IPS-20b (cell line): Measurements from ENCODE around the gene PRKX.
"Not testable (repeated sequence)": the region's sequence is repeated elsewhere in the genome, so short reads cannot be mapped to it uniquely, and the experiment has no call there.

Source experiments
- H3K27ac ChIP-seq: one replicate; pipeline ENCODE4 v1.5.1; 2013; ENCODE audit warnings: low read length
- H3K27me3 ChIP-seq: 2 replicates; pipeline ENCODE4 v1.6.1; 2013; ENCODE audit warnings: mild to moderate bottlenecking, low read length, inconsistent platforms; ENCODE audit not compliant: insufficient read depth
- H3K36me3 ChIP-seq: 2 replicates; pipeline ENCODE4 v1.6.1; 2013; ENCODE audit warnings: low read depth, mild to moderate bottlenecking, inconsistent platforms, low read length, moderate library complexity; ENCODE audit not compliant: insufficient read depth
- H3K4me1 ChIP-seq: 2 replicates; pipeline ENCODE4 v1.6.1; 2013; ENCODE audit warnings: mild to moderate bottlenecking, control low read depth, inconsistent platforms, low read length, moderate library complexity; ENCODE audit not compliant: insufficient read depth
- H3K4me3 ChIP-seq: 2 replicates; pipeline ENCODE4 v1.5.1; 2013; ENCODE audit warnings: mild to moderate bottlenecking, low read length, inconsistent platforms
- H3K9ac ChIP-seq: 2 replicates; pipeline ENCODE4 v1.6.1; 2013; ENCODE audit warnings: low read depth, mild to moderate bottlenecking, inconsistent platforms, low read length, moderate library complexity
- H3K9me3 ChIP-seq: 2 replicates; pipeline ENCODE4 v1.6.1; 2013; ENCODE audit warnings: mild to moderate bottlenecking, low read depth, low read length, inconsistent platforms; ENCODE audit not compliant: insufficient read depth

The PRKX gene

GRCh38 chrX:3713225-3713936 lies at the start of gene PRKX:
TSS of gene PRKX (minus strand) at chrX:3713649. CDS start at chrX:3713253, 396 bp downstream.
- Histone ChIP-seq H3K36me3 (no peaks in the 10 kb centered on the region), H3K9ac (peak within 1 kb of the TSS; percentile 51; the same call in 1 of the 2 replicates), H3K4me1 (no peaks in the 10 kb centered on the region), H3K9me3 (no peaks in the 10 kb centered on the region), H3K27ac (no peak within 1 kb of the TSS), H3K27me3 (peaks cover 22% of the 10 kb centered on the region; the same call in 1 of the 2 replicates), H3K4me3 (peak within 1 kb of the TSS; percentile 68)

GRCh38 chrX:3763111-3763510 lies 49.7 kb upstream of the PRKX start:
- Histone ChIP-seq H3K9me3 (no peaks in the 10 kb centered on the region), H3K27ac (no peak overlapping the region), H3K4me1 (no peaks in the 10 kb centered on the region), H3K27me3 (no peaks in the 10 kb centered on the region), H3K4me3 (no peak overlapping the region), H3K9ac (no peak overlapping the region), H3K36me3 (no peaks in the 10 kb centered on the region)

- no peaks in the 10 kb centered on the region for H3K27me3 ChIP-seq
- no peak overlapping the region for H3K4me3 ChIP-seq
- H3K9me3 ChIP-seq: no peaks in the 10 kb centered on the region
- no peaks in the 10 kb centered on the region for H3K4me1 ChIP-seq
- no peaks in the 10 kb centered on the region for H3K36me3 ChIP-seq
- H3K27ac ChIP-seq: no peak overlapping the region
- H3K9ac ChIP-seq: no peak overlapping the region
These were observed 44.1 kb upstream of the PRKX start for GRCh38 chrX:3757510-3758025.

GRCh38 chrX:3748052-3748559 lies 34.7 kb upstream of the PRKX start:
- Histone ChIP-seq H3K27ac (no peak overlapping the region), H3K4me3 (no peak overlapping the region), H3K36me3 (no peaks in the 10 kb centered on the region), H3K9ac (no peak overlapping the region), H3K4me1 (no peaks in the 10 kb centered on the region), H3K27me3 (no peaks in the 10 kb centered on the region), H3K9me3 (no peaks in the 10 kb centered on the region)

- H3K36me3 ChIP-seq: no peaks in the 10 kb centered on the region
- no peaks in the 10 kb centered on the region for H3K9me3 ChIP-seq
- H3K4me1 ChIP-seq: no peaks in the 10 kb centered on the region
- H3K4me3 ChIP-seq: no peak overlapping the region
- H3K27ac ChIP-seq: no peak overlapping the region
- no peaks in the 10 kb centered on the region for H3K27me3 ChIP-seq
- no peak overlapping the region for H3K9ac ChIP-seq
These were observed 30.5 kb upstream of the PRKX start for GRCh38 chrX:3743801-3744439.

GRCh38 chrX:3740946-3741345 lies 27.5 kb upstream of the PRKX start:
- H3K27me3 ChIP-seq, H3K4me3 ChIP-seq, H3K9me3 ChIP-seq, H3K4me1 ChIP-seq, H3K36me3 ChIP-seq, H3K9ac ChIP-seq, H3K27ac ChIP-seq: not testable (repeated sequence)

GRCh38 chrX:3738509-3738908 lies 25.1 kb upstream of the PRKX start:
- Histone ChIP-seq H3K36me3 (no peaks in the 10 kb centered on the region), H3K4me3 (no peak overlapping the region), H3K9ac (no peak overlapping the region), H3K27ac (no peak overlapping the region), H3K9me3 (no peaks in the 10 kb centered on the region), H3K4me1 (no peaks in the 10 kb centered on the region), H3K27me3 (no peaks in the 10 kb centered on the region)

GRCh38 chrX:3736536-3736935 lies 23.1 kb upstream of the PRKX start:
- not testable (repeated sequence) for H3K36me3 ChIP-seq, H3K9me3 ChIP-seq, H3K27ac ChIP-seq, H3K4me3 ChIP-seq, H3K27me3 ChIP-seq, H3K9ac ChIP-seq, H3K4me1 ChIP-seq

- not testable (repeated sequence) for H3K27ac ChIP-seq, H3K4me3 ChIP-seq, H3K9me3 ChIP-seq, H3K9ac ChIP-seq, H3K36me3 ChIP-seq, H3K4me1 ChIP-seq, H3K27me3 ChIP-seq
These were observed 22.4 kb upstream of the PRKX start for GRCh38 chrX:3735891-3736290.

GRCh38 chrX:3734456-3734855 lies 21.0 kb upstream of the PRKX start:
- H3K9ac ChIP-seq, H3K27ac ChIP-seq, H3K36me3 ChIP-seq, H3K27me3 ChIP-seq, H3K9me3 ChIP-seq, H3K4me1 ChIP-seq, H3K4me3 ChIP-seq: not testable (repeated sequence)

GRCh38 chrX:3733043-3733430 lies 19.6 kb upstream of the PRKX start:
- H3K9me3 ChIP-seq: no peaks in the 10 kb centered on the region
- H3K4me1 ChIP-seq: no peaks in the 10 kb centered on the region
- H3K27me3 ChIP-seq: no peaks in the 10 kb centered on the region

More at GRCh38 chrX:3733043-3733430, 19.6 kb upstream of the PRKX start:
- no peak overlapping the region for H3K9ac ChIP-seq
- no peak overlapping the region for H3K27ac ChIP-seq
- no peak overlapping the region for H3K4me3 ChIP-seq
- no peaks in the 10 kb centered on the region for H3K36me3 ChIP-seq
